CD4-positive, alpha-beta T cell treated with Interleukin-1 beta for 1 hour (primary cell): ENCODE data around the gene C1orf116.

ENCODE experiments used
- DNase-seq, 2 donors: peaks; one replicate each; pipeline ENCODE4 v3.0.0-alpha.2; 2020 to 2022

Gene C1orf116

DNA sequence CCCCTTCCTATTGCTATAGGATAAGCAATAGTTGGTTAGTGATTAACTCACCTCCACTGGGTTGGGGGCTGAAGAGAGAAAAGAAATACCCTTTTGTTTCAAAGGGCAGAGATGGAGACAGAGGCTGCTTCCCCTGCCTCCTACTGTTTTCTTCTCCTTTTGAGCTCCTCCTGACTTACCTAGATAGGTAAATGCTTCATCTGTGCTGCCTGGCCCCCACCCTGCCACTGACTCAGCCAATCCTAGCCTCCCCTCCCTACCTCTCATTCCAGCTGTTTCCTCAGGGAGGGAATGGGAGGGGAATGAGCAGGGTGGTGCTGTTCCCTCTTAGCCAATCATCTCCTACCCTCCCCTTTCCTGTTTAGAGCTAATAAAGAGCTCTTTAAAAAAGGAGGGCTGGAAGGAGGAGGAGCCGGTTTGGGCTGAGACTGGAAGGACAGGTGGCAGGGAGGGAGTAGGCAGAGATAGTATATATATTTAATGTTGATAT is at the start of gene C1orf116:
Gene C1orf116 (minus strand): TSS at position 229 of the 490 bp plus-strand sequence. CDS start 5,158 bp downstream, outside the sequence.
- DNase-seq = no peak

GRCh38 chr1:207081806-207082205 is 49.2 kb upstream of the C1orf116 start:
- DNase-seq = no peak

DNA sequence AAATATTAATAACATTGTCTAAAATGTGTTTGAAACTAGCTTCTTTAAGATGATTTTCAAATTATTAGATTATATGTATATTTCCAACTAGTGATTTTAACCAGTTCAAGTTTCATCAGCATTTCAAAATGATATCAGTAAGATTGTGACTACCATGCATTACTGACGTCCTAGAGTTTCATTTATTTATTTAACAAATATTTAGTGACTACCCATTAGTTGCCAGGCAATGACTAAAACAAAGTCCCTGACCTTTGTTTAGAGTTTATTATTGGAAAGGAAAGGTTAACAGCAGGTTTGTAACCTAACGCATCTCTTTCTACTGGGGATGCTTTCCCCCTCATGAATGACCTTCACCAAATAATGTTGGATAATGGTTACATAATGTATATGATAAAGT is 48.5 kb upstream of the C1orf116 start:
- no peak for DNase-seq

DNA sequence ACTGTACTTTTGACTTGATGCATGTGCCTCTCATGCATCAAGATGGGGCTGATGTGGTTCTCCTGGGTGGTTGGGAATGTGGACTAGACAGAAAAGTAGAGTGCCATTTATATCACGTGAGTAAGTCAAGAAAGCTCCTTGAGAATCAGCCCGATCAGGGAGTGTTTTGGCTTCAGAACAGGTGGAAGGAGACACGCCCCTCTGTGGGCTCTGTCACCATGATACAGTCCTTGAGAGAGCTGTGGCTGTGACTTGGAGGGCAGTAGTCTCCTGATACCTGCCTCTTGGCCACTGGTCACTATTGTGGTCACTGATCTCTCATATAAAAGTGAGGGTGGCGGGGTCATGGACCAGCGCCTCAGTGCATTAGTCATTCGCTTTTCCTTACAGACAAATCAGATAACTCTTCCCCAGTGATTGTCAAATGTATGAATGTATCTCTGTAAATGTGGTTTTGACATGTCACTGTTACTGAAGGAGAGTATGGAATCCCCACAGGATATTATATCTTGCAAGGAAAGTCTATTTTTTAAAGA is 47.2 kb upstream of the C1orf116 start:
- DNase-seq = no peak

DNA sequence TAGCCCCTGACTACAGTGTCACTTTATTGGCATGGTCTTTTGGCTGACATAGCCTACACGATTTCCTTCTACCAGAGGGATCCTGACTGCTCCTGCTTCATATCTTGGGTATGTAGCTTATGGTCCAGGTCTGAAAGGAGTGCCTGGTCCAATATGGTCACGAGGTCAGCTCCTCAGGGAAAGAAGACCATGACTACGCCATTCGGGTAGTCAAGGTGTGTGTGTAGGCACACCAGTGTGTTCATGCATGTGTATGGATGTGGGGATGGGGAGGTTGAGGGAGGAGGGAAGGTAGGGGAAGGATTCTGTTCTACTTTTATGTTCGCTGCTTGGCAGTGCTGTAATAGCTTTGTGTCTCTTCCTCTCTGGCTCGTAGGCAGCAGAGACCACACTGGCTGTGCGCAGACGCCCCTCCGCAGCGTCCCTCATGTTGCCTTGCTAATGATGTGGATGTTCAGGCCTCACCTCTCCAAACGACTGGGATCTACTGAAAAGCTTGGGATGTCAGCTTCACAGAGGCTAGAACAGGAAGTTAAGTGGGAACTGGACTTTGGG is 46.1 kb upstream of the C1orf116 start:
- DNase-seq = no peak

GRCh38 chr1:207077470-207078377 is 45.2 kb upstream of the C1orf116 start:
- DNase-seq = peak; percentile 67 to 83

GRCh38 chr1:207077012-207077411 is 44.5 kb upstream of the C1orf116 start:
- no peak for DNase-seq

GRCh38 chr1:207076181-207076955 is 43.8 kb upstream of the C1orf116 start:
- DNase-seq = no peak

DNA sequence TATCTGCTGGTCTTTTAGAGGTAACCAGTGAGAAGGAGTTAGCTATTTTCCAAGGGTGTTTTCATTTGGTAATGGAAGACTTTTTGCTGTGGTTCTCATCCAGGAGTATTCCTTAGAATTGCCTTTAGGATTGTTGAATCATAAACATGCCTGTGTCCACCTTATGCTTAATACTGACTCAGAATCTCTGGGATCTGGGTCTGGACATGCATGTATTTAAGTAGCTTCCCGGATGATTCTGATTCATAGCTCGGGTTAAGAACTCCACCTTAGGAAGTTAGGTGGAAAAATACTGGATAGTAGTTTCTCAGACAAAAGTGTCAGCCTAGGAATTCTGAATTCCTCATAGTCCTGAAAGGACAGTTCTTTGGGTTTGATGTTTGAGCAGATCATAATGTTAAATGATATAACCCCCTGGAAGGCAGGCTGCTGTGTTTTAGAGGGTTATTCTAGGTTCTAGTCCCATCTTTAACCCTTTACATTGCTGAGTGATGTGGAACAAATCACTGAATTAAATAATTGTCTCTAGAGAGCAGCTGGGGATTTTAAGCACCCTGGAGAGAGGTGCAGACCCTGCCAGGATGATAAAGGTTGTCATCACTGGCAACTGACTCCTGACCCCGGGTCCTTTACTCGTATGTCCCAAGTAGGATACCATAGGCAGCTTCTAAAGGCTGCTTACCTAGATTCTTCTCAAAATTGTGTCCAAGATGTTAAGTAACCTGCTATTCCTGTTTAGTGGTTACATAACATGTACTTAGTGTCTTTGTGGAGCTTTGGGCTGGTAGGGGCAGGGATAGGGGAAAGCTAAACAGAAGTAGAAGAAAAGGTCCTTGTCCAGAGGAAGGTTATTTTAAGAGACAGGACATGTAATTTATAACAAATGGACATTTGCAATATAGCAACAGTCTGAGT is 41.6 kb upstream of the C1orf116 start:
- no peak for DNase-seq

DNA sequence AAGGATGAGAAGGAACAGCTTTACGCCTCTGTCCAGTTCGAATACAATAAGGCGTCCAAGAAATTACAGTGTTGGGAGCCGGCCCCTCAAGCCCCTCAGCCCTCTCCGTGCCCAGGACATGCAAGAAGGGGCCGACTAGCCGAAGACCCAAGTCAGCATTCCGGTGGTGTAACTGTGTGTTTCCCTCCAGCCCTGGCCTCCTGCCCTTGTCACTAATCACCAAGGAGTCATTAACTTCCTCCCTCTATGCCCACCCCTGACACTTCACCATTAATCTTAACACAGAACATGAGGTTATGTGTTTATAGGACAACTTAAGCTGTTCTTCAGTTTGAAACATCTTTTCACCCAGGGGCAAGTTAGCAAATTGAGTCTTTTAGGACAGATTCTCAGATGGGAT is 39.7 kb upstream of the C1orf116 start:
- no peak for DNase-seq

GRCh38 chr1:207071426-207071825 is 38.9 kb upstream of the C1orf116 start:
- no peak for DNase-seq

DNA sequence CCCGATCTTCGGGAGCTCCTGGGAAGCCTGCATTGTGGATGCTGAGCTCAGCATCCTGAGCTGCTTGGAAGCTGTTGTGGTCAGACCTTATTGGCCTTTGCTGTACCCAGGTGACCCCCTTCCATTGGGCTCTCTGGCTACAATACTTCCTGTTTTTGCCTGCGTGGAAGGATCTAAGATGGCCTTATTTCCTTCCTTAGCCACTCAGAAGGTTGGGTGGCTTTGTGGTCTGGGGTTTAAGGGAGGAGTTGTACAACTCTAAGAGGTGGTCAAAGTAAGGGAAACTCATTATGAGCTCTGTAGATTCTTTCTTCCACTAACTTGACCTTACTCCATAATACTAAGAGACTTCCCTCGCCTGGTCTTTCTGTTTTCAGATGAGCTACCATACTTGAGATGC is 38.3 kb upstream of the C1orf116 start:
- DNase-seq = peak in 1 of 2 donors; percentile 10

- DNase-seq = no peak
Measured at GRCh38 chr1:207069858-207070506, 37.4 kb upstream of the C1orf116 start.

DNA sequence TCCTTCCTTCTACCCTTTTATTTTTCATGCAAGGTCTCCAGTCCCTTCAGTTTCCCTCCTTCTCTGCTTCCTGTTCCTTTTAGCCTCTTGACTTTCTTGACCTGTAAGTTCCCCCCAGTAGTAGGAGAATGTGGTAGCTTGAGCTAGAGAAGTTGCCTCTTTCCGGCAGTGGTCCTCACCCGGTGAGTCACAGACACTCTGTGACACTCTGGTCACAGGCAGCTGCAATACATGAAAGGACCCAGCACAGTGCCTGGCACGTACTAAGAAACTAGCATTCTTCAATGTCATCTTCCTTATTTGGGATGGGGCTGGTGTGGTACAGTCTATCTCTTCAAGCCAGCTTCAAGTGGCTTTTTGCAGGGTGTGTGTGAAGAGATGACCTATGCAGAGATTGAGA is 36.5 kb upstream of the C1orf116 start:
- peak in 1 of 2 donors; percentile 34 for DNase-seq

GRCh38 chr1:207067665-207068064 is 35.1 kb upstream of the C1orf116 start:
- DNase-seq = no peak

- DNase-seq = no peak
Measured at GRCh38 chr1:207067185-207067584, 34.6 kb upstream of the C1orf116 start.

DNA sequence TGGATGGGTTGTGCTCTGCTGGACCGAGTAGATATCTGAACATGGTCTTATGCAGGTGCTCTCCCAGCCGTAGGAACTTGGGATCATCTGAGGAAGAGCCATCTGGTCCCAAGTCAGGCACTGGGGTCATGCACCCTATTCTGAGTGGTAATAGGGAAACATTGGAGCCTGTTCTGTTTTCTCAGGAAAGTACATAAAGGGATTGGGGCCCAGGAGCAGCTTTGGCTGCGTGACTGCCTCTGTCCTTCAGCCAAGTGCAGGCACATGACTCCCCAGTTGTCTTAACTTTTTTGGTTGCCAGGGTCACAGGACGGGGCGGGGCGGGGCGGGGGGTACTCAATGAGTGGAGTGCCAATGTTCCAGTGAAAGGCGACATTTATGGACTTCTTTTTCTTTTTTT is 32.0 kb upstream of the C1orf116 start:
- DNase-seq = no peak

DNA sequence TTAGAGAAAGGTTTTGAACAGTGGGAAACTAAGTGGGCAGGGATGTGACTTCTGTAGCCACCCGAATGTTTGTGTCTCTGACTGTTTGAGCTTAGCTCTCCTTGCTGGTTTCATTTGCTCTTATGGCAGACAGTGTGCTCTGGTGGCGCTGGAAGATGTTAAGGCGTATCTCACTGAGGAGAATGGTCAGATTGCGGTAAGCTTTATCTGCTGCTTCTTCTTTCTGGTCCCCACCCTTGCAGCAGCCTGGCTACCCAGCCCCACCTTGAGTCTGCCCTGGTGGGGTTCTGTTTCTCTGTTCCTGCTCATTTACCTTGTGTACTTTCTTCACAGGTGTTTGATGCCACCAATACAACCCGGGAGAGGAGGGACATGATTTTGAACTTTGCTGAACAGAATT is 30.5 kb upstream of the C1orf116 start:
- DNase-seq = no peak

GRCh38 chr1:207062058-207062457 is 29.5 kb upstream of the C1orf116 start:
- DNase-seq = no peak

GRCh38 chr1:207060596-207060995 is 28.0 kb upstream of the C1orf116 start:
- DNase-seq = no peak

DNA sequence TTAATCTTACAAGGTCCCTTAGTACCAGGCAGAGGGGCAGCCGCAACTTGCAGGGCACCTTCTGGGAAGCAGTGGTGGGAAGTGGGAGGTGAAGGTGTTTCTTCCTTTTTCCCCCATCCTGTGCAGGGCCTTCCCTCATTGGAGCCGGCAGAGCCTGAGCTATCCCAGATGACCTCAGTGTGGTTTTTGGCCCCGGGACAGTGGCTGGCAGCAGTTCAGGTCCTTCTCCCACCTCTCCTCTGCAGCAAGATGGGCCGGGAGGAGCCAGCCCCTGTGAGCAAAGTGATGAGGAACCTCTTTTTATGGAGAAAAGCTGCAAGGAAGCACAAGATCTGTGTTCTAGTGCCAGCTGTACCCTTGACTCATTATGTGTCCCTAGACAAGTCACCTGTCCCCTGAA is 27.3 kb upstream of the C1orf116 start:
- no peak for DNase-seq
